HCT116 (cell line): ENCODE measurements around the gene CELF4. TPM values are rescaled to one million over a fixed set of nuclear protein-coding genes. Genes with fewer than 3 reads are reported as not detected.

Experiments
- ATAC-seq: fragments of 200-7000 bp; cut with Tn5 transposase; 2 replicates; pipeline ENCODE4 v1.9.1; 2020; ENCODE audit warnings: mild to moderate bottlenecking, moderate library complexity
- BruUV-seq: library from RNA; stranded (reverse); fragments of 400-500 nt; replicated peaks from 2 replicates; lab custom pipeline; 2021; lab: Mats Ljungman, UMichigan
- CTCF ChIA-PET: fragments of 300-600 bp; sonication (Branson Sonifier 250); formaldehyde crosslinking; loops from one replicate; lab custom pipeline; 2021; ENCODE audit warnings: antibody characterized with exemption; lab: Charles Lee
- POLR2A ChIA-PET: fragments of 300-600, 350-600 bp; sonication (Branson Sonifier 250); formaldehyde crosslinking; loops from one replicate; lab custom pipeline; 2021; ENCODE audit warnings: antibody characterized with exemption; lab: Charles Lee
- RAD21 ChIA-PET, 2 experiments: fragments of 300-600 bp; sonication (Branson Sonifier 250); formaldehyde crosslinking; loops; one replicate each; lab custom pipeline; 2023; ENCODE audit warnings: low total read pairs in 2 of 2; ENCODE audit not compliant: uncharacterized antibody in 2 of 2, unreplicated experiment in 2 of 2, low non-redundant PET in 1 of 2; lab: Charles Lee
- DNase-seq: peaks from one replicate; pipeline ENCODE4 v3.0.0-alpha.2; 2010; ENCODE audit warnings: low read depth, low spot score
- H2AFZ ChIP-seq: fragments of 200-600 bp; shearing (Covaris generic), sonication (generic); 2 replicates; pipeline ENCODE4 v1.6.1; 2017; ENCODE audit warnings: low read depth, mixed run types, mixed read lengths, antibody characterized with exemption, low read length; ENCODE audit not compliant: poor library complexity, severe bottlenecking
- H3K27ac ChIP-seq: 2 replicates; pipeline ENCODE4 v1.5.1; 2012; ENCODE audit warnings: low read depth, low read length
- H3K27me3 ChIP-seq: fragments of 200-600 bp; sonication (generic); 2 replicates; pipeline ENCODE4 v1.6.1; 2016; ENCODE audit warnings: mixed run types, low read length, mixed read lengths; ENCODE audit not compliant: insufficient read depth
- H3K36me3 ChIP-seq, 2 experiments: fragments of 200-500 bp in 1 of 2; fragments of 200-600 bp in 1 of 2; sonication (Bioruptor generic) in 1 of 2; sonication (generic) in 1 of 2; 2 replicates each; pipeline versions ENCODE4 v1.5.1 to v1.6.1; 2014 to 2016; ENCODE audit warnings: low read length in 2 of 2, inconsistent platforms in 1 of 2, mixed read lengths in 1 of 2, mixed run types in 1 of 2; ENCODE audit not compliant: insufficient read depth in 2 of 2, control insufficient read depth in 1 of 2
- H3K4me1 ChIP-seq, 2 experiments: fragments of 200-600 bp in 1 of 2; sonication (generic) in 1 of 2; 2 replicates each; pipeline versions ENCODE4 v1.5.1 to v1.6.1; 2012 to 2017; ENCODE audit warnings: low read length in 2 of 2, inconsistent platforms in 1 of 2, mild to moderate bottlenecking in 1 of 2, mixed read lengths in 1 of 2, mixed run types in 1 of 2, moderate library complexity in 1 of 2; ENCODE audit not compliant: insufficient read depth in 2 of 2, control insufficient read depth in 1 of 2
- H3K4me2 ChIP-seq: fragments of 200-600 bp; sonication (generic); 2 replicates; pipeline ENCODE4 v1.6.1; 2017; ENCODE audit warnings: mixed run types, low read length, mixed read lengths
- H3K4me3 ChIP-seq, 2 experiments: fragments of 200-600 bp in 1 of 2; sonication (generic) in 1 of 2; replicated peaks in 1 of 2; 2 replicates each; pipeline ENCODE4 v1.5.1; 2011 to 2016; ENCODE audit warnings: low read length in 2 of 2, control low read depth in 1 of 2, low read depth in 1 of 2, mild to moderate bottlenecking in 1 of 2, mixed read lengths in 1 of 2, mixed run types in 1 of 2
- H3K79me2 ChIP-seq: fragments of 200-600 bp; sonication (generic); 2 replicates; pipeline ENCODE4 v1.6.1; 2017; ENCODE audit warnings: mild to moderate bottlenecking, mixed run types, low read length, moderate library complexity, mixed read lengths; ENCODE audit not compliant: insufficient read depth
- H3K9ac ChIP-seq: fragments of 200-600 bp; sonication (generic); 2 replicates; pipeline ENCODE4 v1.6.1; 2016; ENCODE audit warnings: low read length, mixed read lengths
- H3K9me2 ChIP-seq: fragments of 200-600 bp; sonication (generic), shearing (Covaris generic); 2 replicates; pipeline ENCODE4 v1.6.1; 2017; ENCODE audit warnings: mixed run types, mild to moderate bottlenecking, moderate library complexity; ENCODE audit not compliant: insufficient read depth
- H3K9me3 ChIP-seq, 2 experiments: fragments of 200-500 bp in 1 of 2; fragments of 200-600 bp in 1 of 2; sonication (Bioruptor generic) in 1 of 2; sonication (generic) in 1 of 2; 2 replicates each; pipeline ENCODE4 v1.6.1; 2014 to 2017; ENCODE audit warnings: low read length in 2 of 2, mixed read lengths in 2 of 2, inconsistent platforms in 1 of 2, low read depth in 1 of 2, mild to moderate bottlenecking in 1 of 2, mixed run types in 1 of 2, moderate library complexity in 1 of 2; ENCODE audit not compliant: control insufficient read depth in 1 of 2, insufficient read depth in 1 of 2
- H4K20me1 ChIP-seq: fragments of 200-600 bp; sonication (generic), shearing (Covaris generic); 2 replicates; pipeline ENCODE4 v1.6.1; 2017; ENCODE audit warnings: mixed run types, mild to moderate bottlenecking, moderate library complexity; ENCODE audit not compliant: insufficient read depth
- CBX3 ChIP-seq: IDR thresholded peaks from 2 replicates; pipeline ENCODE4 v1.6.1; 2012; ENCODE audit warnings: low read depth
- EZH2phosphoT487 ChIP-seq: fragments of 200-600 bp; IDR thresholded peaks from 2 replicates; pipeline ENCODE4 v1.6.1; 2018; ENCODE audit warnings: antibody characterized with exemption, borderline replicate concordance
- JUND ChIP-seq: IDR thresholded peaks from 2 replicates; pipeline ENCODE4 v1.6.1; 2012
- POLR2AphosphoS5 ChIP-seq: IDR thresholded peaks from 2 replicates; pipeline ENCODE4 v1.6.1; 2011; ENCODE audit warnings: mild to moderate bottlenecking, low read depth, low read length, moderate library complexity
- SIN3A ChIP-seq: IDR thresholded peaks from 2 replicates; pipeline ENCODE4 v1.6.1; 2012; ENCODE audit warnings: low read depth
- ZNF274 ChIP-seq: fragments of 200-500 bp; sonication (Bioruptor generic); IDR thresholded peaks from 2 replicates; pipeline ENCODE4 v1.6.1; 2014; ENCODE audit warnings: mild to moderate bottlenecking, low read depth, low read length, inconsistent platforms
- intact Hi-C: fragments of 100-400 bp; cut with micrococcal nuclease; formaldehyde crosslinking; loops from 2 replicates; pipeline ENCODE4 v1.10.0; 2022
- total RNA-seq: library from RNA; stranded (reverse); gene quantifications from one replicate; pipeline ENCODE4 v1.2.1, GENCODE V29; 2021; ENCODE audit not compliant: unreplicated experiment
- TF ChIP-seq, protein P1 (sequence below): IDR thresholded peaks from 2 replicates; pipeline ENCODE4 v1.6.1; 2012
- TF ChIP-seq, protein P2 (sequence below): IDR thresholded peaks from 2 replicates; pipeline ENCODE4 v1.6.1; 2012; ENCODE audit warnings: low read depth

CELF4 gene
- total RNA-seq, 1 experiment from 2014 or later, result not detected

DNA sequence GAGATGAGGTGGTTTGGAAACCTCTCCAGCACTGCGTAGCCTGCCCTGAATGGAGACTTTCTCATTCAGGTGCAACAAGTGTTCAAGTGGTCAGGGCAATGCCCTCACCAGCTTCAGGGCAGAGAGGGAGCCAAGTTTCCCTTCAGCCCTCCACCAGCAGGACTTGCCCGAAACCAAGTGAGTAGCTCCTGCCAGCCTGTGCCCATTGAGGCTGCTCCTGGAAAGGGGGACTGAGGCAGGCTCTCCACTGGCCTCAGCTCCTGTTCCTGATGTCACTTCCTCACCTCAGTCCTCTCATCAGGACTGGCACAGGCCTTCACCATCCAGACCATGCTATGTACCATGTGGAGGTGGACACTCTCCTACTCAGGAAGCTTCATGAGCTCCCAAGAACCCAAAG, 94.6 kb downstream of the CELF4 start:
- no peak for ATAC-seq
- RAD21 ChIA-PET, result no interaction called here
- TF ChIP-seq, protein P1, sequence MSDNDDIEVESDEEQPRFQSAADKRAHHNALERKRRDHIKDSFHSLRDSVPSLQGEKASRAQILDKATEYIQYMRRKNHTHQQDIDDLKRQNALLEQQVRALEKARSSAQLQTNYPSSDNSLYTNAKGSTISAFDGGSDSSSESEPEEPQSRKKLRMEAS, result no peak
- TF ChIP-seq CBX3 (no peak), SIN3A (no peak), JUND (no peak), POLR2AphosphoS5 (no peak), EZH2phosphoT487 (no peak), ZNF274 (no peak)
- TF ChIP-seq, protein P2, sequence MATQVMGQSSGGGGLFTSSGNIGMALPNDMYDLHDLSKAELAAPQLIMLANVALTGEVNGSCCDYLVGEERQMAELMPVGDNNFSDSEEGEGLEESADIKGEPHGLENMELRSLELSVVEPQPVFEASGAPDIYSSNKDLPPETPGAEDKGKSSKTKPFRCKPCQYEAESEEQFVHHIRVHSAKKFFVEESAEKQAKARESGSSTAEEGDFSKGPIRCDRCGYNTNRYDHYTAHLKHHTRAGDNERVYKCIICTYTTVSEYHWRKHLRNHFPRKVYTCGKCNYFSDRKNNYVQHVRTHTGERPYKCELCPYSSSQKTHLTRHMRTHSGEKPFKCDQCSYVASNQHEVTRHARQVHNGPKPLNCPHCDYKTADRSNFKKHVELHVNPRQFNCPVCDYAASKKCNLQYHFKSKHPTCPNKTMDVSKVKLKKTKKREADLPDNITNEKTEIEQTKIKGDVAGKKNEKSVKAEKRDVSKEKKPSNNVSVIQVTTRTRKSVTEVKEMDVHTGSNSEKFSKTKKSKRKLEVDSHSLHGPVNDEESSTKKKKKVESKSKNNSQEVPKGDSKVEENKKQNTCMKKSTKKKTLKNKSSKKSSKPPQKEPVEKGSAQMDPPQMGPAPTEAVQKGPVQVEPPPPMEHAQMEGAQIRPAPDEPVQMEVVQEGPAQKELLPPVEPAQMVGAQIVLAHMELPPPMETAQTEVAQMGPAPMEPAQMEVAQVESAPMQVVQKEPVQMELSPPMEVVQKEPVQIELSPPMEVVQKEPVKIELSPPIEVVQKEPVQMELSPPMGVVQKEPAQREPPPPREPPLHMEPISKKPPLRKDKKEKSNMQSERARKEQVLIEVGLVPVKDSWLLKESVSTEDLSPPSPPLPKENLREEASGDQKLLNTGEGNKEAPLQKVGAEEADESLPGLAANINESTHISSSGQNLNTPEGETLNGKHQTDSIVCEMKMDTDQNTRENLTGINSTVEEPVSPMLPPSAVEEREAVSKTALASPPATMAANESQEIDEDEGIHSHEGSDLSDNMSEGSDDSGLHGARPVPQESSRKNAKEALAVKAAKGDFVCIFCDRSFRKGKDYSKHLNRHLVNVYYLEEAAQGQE, result no peak
- peaks cover 53% of the 10 kb centered on the region; the same call in 1 of the 2 replicates for H3K27me3 ChIP-seq
- no peak overlapping the region for H3K27ac ChIP-seq
- H3K4me1 ChIP-seq, result no peaks in the 10 kb centered on the region
- H3K9ac ChIP-seq, result no peak overlapping the region
- DNase-seq, result no peak
- CTCF ChIA-PET, result no interaction called here
- no peak overlapping the region for H3K4me2 ChIP-seq
- H3K79me2 ChIP-seq, result no peaks in the 10 kb centered on the region
- no peaks in the 10 kb centered on the region for H3K9me2 ChIP-seq
- no peaks in the 10 kb centered on the region for H3K36me3 ChIP-seq
- H3K4me3 ChIP-seq, result no peak overlapping the region
- no peak overlapping the region for H2AFZ ChIP-seq
- POLR2A ChIA-PET, result no interaction called here
- intact Hi-C loops, result loop anchor here (10.0 kb wide), 1 partner anchor 146 kb away; no protein-coding TSS in a partner anchor
- no TSS peak for BruUV-seq
- no peaks in the 10 kb centered on the region for H4K20me1 ChIP-seq
- no peaks in the 10 kb centered on the region for H3K9me3 ChIP-seq
